Measurements from ENCODE around the gene TPPP2. TPM values are rescaled to one million over a fixed set of nuclear protein-coding genes. Genes with fewer than 3 reads are reported as not detected.
"Not testable (repeated sequence)": the region's sequence is repeated elsewhere in the genome, so short reads cannot be mapped to it uniquely, and the experiment has no call there.

TPPP2 gene
- total RNA-seq, 2 experiments from 2014 or later, result not detected

GRCh38 chr14:20999591-20999990, 30.4 kb upstream of the TPPP2 start:
- POLR2A ChIA-PET, result interaction anchor here (0.9 kb wide), 1 partner anchor 13 kb away, joined by 3 read pairs; no protein-coding TSS in a partner anchor
- Histone ChIP-seq H4K20me1 (ENCODE audit: insufficient read depth, low read length) (no peaks in the 10 kb centered on the region), H3K4me1 (ENCODE audit: insufficient read depth, low read length, poor library complexity, severe bottlenecking) (no peaks in the 10 kb centered on the region), H3K79me2 (ENCODE audit: insufficient read depth, low read depth, low read length) (no peaks in the 10 kb centered on the region), H2AFZ (ENCODE audit: low read length) (no peak overlapping the region), H3K9me2 (ENCODE audit: insufficient read depth, low read length) (no peaks in the 10 kb centered on the region), H3K36me3 (ENCODE audit: insufficient read depth, low read length) (peaks cover 31% of the 10 kb centered on the region), H3K4me2 (ENCODE audit: low read length) (no peak overlapping the region), H3K27ac (ENCODE audit: low read depth, low read length, poor library complexity, severe bottlenecking) (no peak overlapping the region), H3K4me3 (ENCODE audit: low read depth, low read length, poor library complexity, severe bottlenecking) (no peak overlapping the region), H3K9me3 (ENCODE audit: low read length) (no peaks in the 10 kb centered on the region)
- DNase-seq (ENCODE audit: low spot score), result no peak
- CTCF ChIA-PET (ENCODE audit: unreplicated experiment), result no interaction called here
- intact Hi-C loops (cut with micrococcal nuclease; ENCODE audit: unreplicated experiment), result no loop called here
- TF ChIP-seq, protein P1, sequence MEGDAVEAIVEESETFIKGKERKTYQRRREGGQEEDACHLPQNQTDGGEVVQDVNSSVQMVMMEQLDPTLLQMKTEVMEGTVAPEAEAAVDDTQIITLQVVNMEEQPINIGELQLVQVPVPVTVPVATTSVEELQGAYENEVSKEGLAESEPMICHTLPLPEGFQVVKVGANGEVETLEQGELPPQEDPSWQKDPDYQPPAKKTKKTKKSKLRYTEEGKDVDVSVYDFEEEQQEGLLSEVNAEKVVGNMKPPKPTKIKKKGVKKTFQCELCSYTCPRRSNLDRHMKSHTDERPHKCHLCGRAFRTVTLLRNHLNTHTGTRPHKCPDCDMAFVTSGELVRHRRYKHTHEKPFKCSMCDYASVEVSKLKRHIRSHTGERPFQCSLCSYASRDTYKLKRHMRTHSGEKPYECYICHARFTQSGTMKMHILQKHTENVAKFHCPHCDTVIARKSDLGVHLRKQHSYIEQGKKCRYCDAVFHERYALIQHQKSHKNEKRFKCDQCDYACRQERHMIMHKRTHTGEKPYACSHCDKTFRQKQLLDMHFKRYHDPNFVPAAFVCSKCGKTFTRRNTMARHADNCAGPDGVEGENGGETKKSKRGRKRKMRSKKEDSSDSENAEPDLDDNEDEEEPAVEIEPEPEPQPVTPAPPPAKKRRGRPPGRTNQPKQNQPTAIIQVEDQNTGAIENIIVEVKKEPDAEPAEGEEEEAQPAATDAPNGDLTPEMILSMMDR (conservative IDR thresholded peaks at IDR 0.05; ENCODE audit: low read length), result no peak
- BruUV-seq (replicated peaks), result no TSS peak

- ChIA-PET POLR2A (interaction anchor here (1.5 kb wide), 1 partner anchor 9 kb away, joined by 4 read pairs; no protein-coding TSS in a partner anchor), CTCF (ENCODE audit: unreplicated experiment) (no interaction called here)
- TF ChIP-seq, protein P1 (conservative IDR thresholded peaks at IDR 0.05; ENCODE audit: low read length), result no peak
- TF ChIP-seq EZH2phosphoT487 (IDR thresholded peaks at IDR 0.05; ENCODE audit: borderline replicate concordance, low read depth, low read length), result no peak
- intact Hi-C loops (cut with micrococcal nuclease; ENCODE audit: unreplicated experiment), result no loop called here
- Histone ChIP-seq H4K20me1 (ENCODE audit: insufficient read depth, low read length) (no peaks in the 10 kb centered on the region), H2AFZ (ENCODE audit: low read length) (no peak overlapping the region), H3K9me3 (ENCODE audit: low read length) (no peaks in the 10 kb centered on the region), H3K4me2 (ENCODE audit: low read length) (no peak overlapping the region), H3K79me2 (ENCODE audit: insufficient read depth, low read depth, low read length) (no peaks in the 10 kb centered on the region), H3K4me3 (ENCODE audit: low read depth, low read length, poor library complexity, severe bottlenecking) (no peak overlapping the region), H3K4me1 (ENCODE audit: insufficient read depth, low read length, poor library complexity, severe bottlenecking) (no peaks in the 10 kb centered on the region), H3K9me2 (ENCODE audit: insufficient read depth, low read length) (no peaks in the 10 kb centered on the region), H3K36me3 (ENCODE audit: insufficient read depth, low read length) (peaks cover 15% of the 10 kb centered on the region), H3K27ac (ENCODE audit: low read depth, low read length, poor library complexity, severe bottlenecking) (no peak overlapping the region)
- DNase-seq (ENCODE audit: low spot score), result no peak
- no TSS peak for BruUV-seq (replicated peaks)
These were observed 28.8 kb upstream of the TPPP2 start for GRCh38 chr14:21001218-21001617.

DNA sequence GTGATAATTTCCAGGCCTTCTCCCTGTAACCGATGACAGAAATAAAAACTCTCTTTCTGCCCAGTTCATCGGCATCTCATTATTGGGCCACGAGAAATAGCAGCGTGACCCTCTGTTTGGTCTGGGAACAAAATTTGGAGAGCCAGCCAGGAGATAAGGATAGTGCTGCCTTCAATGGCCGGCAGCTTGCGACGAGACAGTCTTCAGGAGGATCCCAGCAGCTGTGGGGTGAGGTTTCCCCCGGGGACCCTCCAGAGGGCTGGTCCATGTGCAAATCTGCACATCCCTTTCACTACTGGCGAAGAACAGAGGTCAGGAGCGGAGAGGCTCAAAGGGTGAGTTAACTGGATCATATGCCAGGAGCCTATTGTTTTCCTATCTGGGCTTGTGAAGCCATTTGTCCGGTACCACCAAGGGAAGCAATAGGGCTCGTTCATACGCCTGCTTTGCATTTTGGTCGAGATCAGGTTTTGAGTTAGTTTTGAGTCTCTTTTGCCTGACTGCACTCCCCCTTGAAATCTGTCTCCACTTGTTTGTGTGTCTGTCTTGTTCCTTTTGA, 26.1 kb upstream of the TPPP2 start:
- no peak for TF ChIP-seq EZH2phosphoT487 (IDR thresholded peaks at IDR 0.05; ENCODE audit: borderline replicate concordance, low read depth, low read length)
- TF ChIP-seq, protein P1 (conservative IDR thresholded peaks at IDR 0.05; ENCODE audit: low read length), result no peak
- no TSS peak for BruUV-seq (replicated peaks)
- Histone ChIP-seq H3K4me2 (ENCODE audit: low read length) (no peak overlapping the region), H3K9me3 (ENCODE audit: low read length) (no peaks in the 10 kb centered on the region), H3K4me1 (ENCODE audit: insufficient read depth, low read length, poor library complexity, severe bottlenecking) (no peaks in the 10 kb centered on the region), H2AFZ (ENCODE audit: low read length) (no peak overlapping the region), H4K20me1 (ENCODE audit: insufficient read depth, low read length) (no peaks in the 10 kb centered on the region), H3K4me3 (ENCODE audit: low read depth, low read length, poor library complexity, severe bottlenecking) (no peak overlapping the region), H3K9me2 (ENCODE audit: insufficient read depth, low read length) (no peaks in the 10 kb centered on the region), H3K79me2 (ENCODE audit: insufficient read depth, low read depth, low read length) (no peaks in the 10 kb centered on the region), H3K27ac (ENCODE audit: low read depth, low read length, poor library complexity, severe bottlenecking) (no peak overlapping the region), H3K36me3 (ENCODE audit: insufficient read depth, low read length) (no peaks in the 10 kb centered on the region)
- ChIA-PET CTCF (ENCODE audit: unreplicated experiment) (interaction anchor here (2.2 kb wide), 1 partner anchor 11 kb away, joined by 6 read pairs; no protein-coding TSS in a partner anchor), POLR2A (interaction anchor here (0.5 to 1.5 kb wide), 4 partner anchors 13 to 122 kb away, joined by 3 to 4 read pairs (median 3); no protein-coding TSS in a partner anchor)
- intact Hi-C loops (cut with micrococcal nuclease; ENCODE audit: unreplicated experiment), result no loop called here
- DNase-seq (ENCODE audit: low spot score), result no peak

GRCh38 chr14:21009721-21010120, 20.3 kb upstream of the TPPP2 start:
- H3K4me3 ChIP-seq (ENCODE audit: low read depth, low read length, poor library complexity, severe bottlenecking); H4K20me1 ChIP-seq (ENCODE audit: insufficient read depth, low read length); H3K9me2 ChIP-seq (ENCODE audit: insufficient read depth, low read length); H3K9me3 ChIP-seq (ENCODE audit: low read length); H3K27ac ChIP-seq (ENCODE audit: low read depth, low read length, poor library complexity, severe bottlenecking); H2AFZ ChIP-seq (ENCODE audit: low read length); H3K36me3 ChIP-seq (ENCODE audit: insufficient read depth, low read length); DNase-seq (ENCODE audit: low spot score); BruUV-seq (replicated peaks); CTCF ChIA-PET (ENCODE audit: unreplicated experiment); H3K4me1 ChIP-seq (ENCODE audit: insufficient read depth, low read length, poor library complexity, severe bottlenecking); intact Hi-C loops (cut with micrococcal nuclease; ENCODE audit: unreplicated experiment); H3K79me2 ChIP-seq (ENCODE audit: insufficient read depth, low read depth, low read length); H3K4me2 ChIP-seq (ENCODE audit: low read length); POLR2A ChIA-PET: not testable (repeated sequence)
